K562 (cell line): ENCODE results near the gene LBH. TPM values are rescaled to one million over a fixed set of nuclear protein-coding genes. Genes with fewer than 3 reads are reported as not detected.
A peak's percentile ranks its signal among the peaks of the same experiment; 100 is the strongest.

ENCODE experiments used
- ADNP ChIP-seq: fragments of 200-800 bp; sonication (Bioruptor generic); IDR thresholded peaks from 2 replicates; pipeline ENCODE4 v1.6.1; 2016; ENCODE audit warnings: missing genetic modification characterization, missing compliant biosample characterization
- CHD7 ChIP-seq: fragments of 200-600 bp; sonication (generic); IDR thresholded peaks from one replicate; pipeline ENCODE4 v1.6.1; 2012; ENCODE audit warnings: mild to moderate bottlenecking, low read depth, low read length, inconsistent platforms
- KLF1 ChIP-seq: fragments of 450-650 bp; IDR thresholded peaks from 2 replicates; pipeline ENCODE4 v1.6.1; 2016; ENCODE audit warnings: missing genetic modification characterization, missing compliant biosample characterization
- MAFK ChIP-seq: IDR thresholded peaks from 2 replicates; pipeline ENCODE4 v1.6.1; 2011; ENCODE audit warnings: low read length, improper control_type of control experiment
- POLR2AphosphoS5 ChIP-seq: IDR thresholded peaks from 2 replicates; pipeline ENCODE4 v1.6.1; 2011; ENCODE audit warnings: mild to moderate bottlenecking, low read depth, low read length, moderate library complexity; ENCODE audit not compliant: control insufficient read depth, insufficient read depth
- SREBF1 ChIP-seq: fragments of 150-350 bp; IDR thresholded peaks from 2 replicates; pipeline ENCODE4 v1.6.1; 2014; ENCODE audit warnings: antibody characterized with exemption, low read depth, low read length, borderline replicate concordance
- TAF15 ChIP-seq: fragments of 200-400 bp; formaldehyde crosslinking; IDR thresholded peaks from 2 replicates; pipeline ENCODE4 v1.6.1; 2017; ENCODE audit warnings: mild to moderate bottlenecking, low read depth, low read length, moderate library complexity
- TRIM24 ChIP-seq, 2 experiments: fragments of 450-650 bp; IDR thresholded peaks; 2 replicates each; pipeline ENCODE4 v1.6.1; 2016
- ZBTB49 ChIP-seq: sonication (generic); formaldehyde crosslinking; IDR thresholded peaks from 2 replicates; pipeline ENCODE4 v1.8.0; 2022; ENCODE audit warnings: missing genetic modification reagents, mild to moderate bottlenecking, borderline replicate concordance
- polyA plus RNA-seq, 8 experiments: library from polyadenylated mRNA; depleted of rRNA in 4 of 8; stranded (reverse) in 5 of 8; unstranded in 3 of 8; fragments of >200 nt; fragmentation: Nextera tagmentation in 2 of 8; fragmentation: Illumina TruSeq in 1 of 8; extraction: Ambion mirVana in 2 of 8; extraction: Trizol in 1 of 8; gene quantifications; 2 replicates each; pipeline versions ENCODE4 v1.2.1 to v1.2.3, GENCODE V29; 2011 to 2014; ENCODE audit warnings: inconsistent platforms in 1 of 8, missing spikeins in 1 of 8
- total RNA-seq, 7 experiments: library from RNA; depleted of rRNA in 6 of 7; stranded (reverse); fragments of >200 nt in 6 of 7; fragmentation: Illumina TruSeq in 2 of 7; extraction: Trizol in 2 of 7; gene quantifications; 2 replicates each; pipeline versions ENCODE4 v1.2.1 to v1.2.3, GENCODE V29; 2011 to 2021; ENCODE audit warnings: low replicate concordance in 1 of 7
- TF ChIP-seq, protein P1 (sequence below): fragments of 250-450 bp; sonication (Bioruptor Pico); IDR thresholded peaks from 2 replicates; pipeline ENCODE4 v1.4.0; 2020; ENCODE audit warnings: mild to moderate bottlenecking, moderate library complexity

The LBH gene
- total and polyA plus RNA-seq, 9 of the 15 experiments (the other 6 are each of a cell fraction or from before 2014, with no cell fraction given): 3.1 to 13.4 (median 7.4) TPM

GRCh38 chr2:30285758-30286157 lies 54.4 kb downstream of the LBH start (continued):
- TF ChIP-seq CHD7 (no peak), POLR2AphosphoS5 (no peak), ADNP (tag) (no peak), MAFK (no peak), TRIM24 (IDR thresholded peaks at IDR 0.05) (peak; percentile 17 to 20; a peak in 1 of 4 replicates), SREBF1 (no peak), ZBTB49 (CRISPR knock-in tag) (no peak), TAF15 (no peak), KLF1 (tag) (no peak)
- TF ChIP-seq, protein P1, sequence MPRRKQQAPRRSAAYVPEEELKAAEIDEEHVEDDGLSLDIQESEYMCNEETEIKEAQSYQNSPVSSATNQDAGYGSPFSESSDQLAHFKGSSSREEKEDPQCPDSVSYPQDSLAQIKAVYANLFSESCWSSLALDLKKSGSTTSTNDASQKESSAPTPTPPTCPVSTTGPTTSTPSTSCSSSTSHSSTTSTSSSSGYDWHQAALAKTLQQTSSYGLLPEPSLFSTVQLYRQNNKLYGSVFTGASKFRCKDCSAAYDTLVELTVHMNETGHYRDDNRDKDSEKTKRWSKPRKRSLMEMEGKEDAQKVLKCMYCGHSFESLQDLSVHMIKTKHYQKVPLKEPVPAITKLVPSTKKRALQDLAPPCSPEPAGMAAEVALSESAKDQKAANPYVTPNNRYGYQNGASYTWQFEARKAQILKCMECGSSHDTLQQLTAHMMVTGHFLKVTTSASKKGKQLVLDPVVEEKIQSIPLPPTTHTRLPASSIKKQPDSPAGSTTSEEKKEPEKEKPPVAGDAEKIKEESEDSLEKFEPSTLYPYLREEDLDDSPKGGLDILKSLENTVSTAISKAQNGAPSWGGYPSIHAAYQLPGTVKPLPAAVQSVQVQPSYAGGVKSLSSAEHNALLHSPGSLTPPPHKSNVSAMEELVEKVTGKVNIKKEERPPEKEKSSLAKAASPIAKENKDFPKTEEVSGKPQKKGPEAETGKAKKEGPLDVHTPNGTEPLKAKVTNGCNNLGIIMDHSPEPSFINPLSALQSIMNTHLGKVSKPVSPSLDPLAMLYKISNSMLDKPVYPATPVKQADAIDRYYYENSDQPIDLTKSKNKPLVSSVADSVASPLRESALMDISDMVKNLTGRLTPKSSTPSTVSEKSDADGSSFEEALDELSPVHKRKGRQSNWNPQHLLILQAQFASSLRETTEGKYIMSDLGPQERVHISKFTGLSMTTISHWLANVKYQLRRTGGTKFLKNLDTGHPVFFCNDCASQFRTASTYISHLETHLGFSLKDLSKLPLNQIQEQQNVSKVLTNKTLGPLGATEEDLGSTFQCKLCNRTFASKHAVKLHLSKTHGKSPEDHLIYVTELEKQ (CRISPR knock-in tag): no peak
